ENCODE data around the gene PAPLN.

The PAPLN gene

GRCh38 chr14:73249564-73250316, 12.4 kb downstream of the PAPLN start:
- no peak for TF ChIP-seq CTCF (conservative IDR thresholded peaks at IDR 0.05; ENCODE audit: control insufficient read depth, insufficient read depth, low read depth, low read length)
- no peak for DNase-seq (ENCODE audit: low read depth)
- no peak overlapping the region for H3K4me3 ChIP-seq (ENCODE audit: control insufficient read depth, low read depth, low read length)

- no peak overlapping the region for H3K4me3 ChIP-seq (ENCODE audit: control insufficient read depth, low read depth, low read length)
- TF ChIP-seq CTCF (conservative IDR thresholded peaks at IDR 0.05; ENCODE audit: control insufficient read depth, insufficient read depth, low read depth, low read length): no peak
- DNase-seq (ENCODE audit: low read depth): no peak
Observed at GRCh38 chr14:73250317-73250713, 13.0 kb downstream of the PAPLN start.

- no peak for TF ChIP-seq CTCF (conservative IDR thresholded peaks at IDR 0.05; ENCODE audit: control insufficient read depth, insufficient read depth, low read depth, low read length)
- DNase-seq (ENCODE audit: low read depth): no peak
- H3K4me3 ChIP-seq (ENCODE audit: control insufficient read depth, low read depth, low read length): no peak overlapping the region
Observed at GRCh38 chr14:73250781-73251500, 13.6 kb downstream of the PAPLN start.

GRCh38 chr14:73251516-73252215, 14.4 kb downstream of the PAPLN start:
- TF ChIP-seq CTCF (conservative IDR thresholded peaks at IDR 0.05; ENCODE audit: control insufficient read depth, insufficient read depth, low read depth, low read length): no peak
- H3K4me3 ChIP-seq (ENCODE audit: control insufficient read depth, low read depth, low read length): no peak overlapping the region

GRCh38 chr14:73252491-73253322, 15.4 kb downstream of the PAPLN start:
- H3K4me3 ChIP-seq (ENCODE audit: control insufficient read depth, low read depth, low read length): no peak overlapping the region
- TF ChIP-seq CTCF (conservative IDR thresholded peaks at IDR 0.05; ENCODE audit: control insufficient read depth, insufficient read depth, low read depth, low read length): no peak
- DNase-seq (ENCODE audit: low read depth): no peak

More at GRCh38 chr14:73251516-73252215, 14.4 kb downstream of the PAPLN start:
- DNase-seq (ENCODE audit: low read depth): no peak

- DNase-seq (ENCODE audit: low read depth): no peak
- H3K4me3 ChIP-seq (ENCODE audit: control insufficient read depth, low read depth, low read length): no peak overlapping the region
- no peak for TF ChIP-seq CTCF (conservative IDR thresholded peaks at IDR 0.05; ENCODE audit: control insufficient read depth, insufficient read depth, low read depth, low read length)
Observed at GRCh38 chr14:73253323-73253610, 16.0 kb downstream of the PAPLN start.

All from fibroblast of mammary gland (primary cell).